ENCODE data around the gene BHLHA9.

DNA sequence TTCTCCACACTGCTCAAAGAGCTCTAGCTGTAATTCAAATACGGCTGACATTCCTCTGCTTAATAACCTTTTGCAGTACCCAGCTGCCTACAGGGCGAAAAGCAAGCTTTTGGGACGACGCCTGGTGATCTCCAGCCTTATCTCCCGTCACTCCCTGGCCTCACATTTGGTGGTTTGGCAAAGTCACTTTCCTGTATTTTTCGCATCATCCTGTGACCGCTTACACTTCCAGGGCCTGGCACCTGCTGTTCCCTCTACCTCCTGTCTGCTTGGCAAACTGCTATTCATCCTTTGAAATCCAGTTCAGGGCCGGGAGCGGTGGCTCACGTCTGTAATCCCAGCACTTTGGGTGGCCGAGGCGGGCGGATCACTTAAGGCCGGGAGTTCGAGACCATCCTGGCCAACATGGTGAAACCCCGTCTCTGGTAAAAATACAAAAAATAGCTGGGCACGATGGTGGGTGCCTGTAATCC, 2.7 kb upstream of the BHLHA9 start:
- TF ChIP-seq, protein P1, sequence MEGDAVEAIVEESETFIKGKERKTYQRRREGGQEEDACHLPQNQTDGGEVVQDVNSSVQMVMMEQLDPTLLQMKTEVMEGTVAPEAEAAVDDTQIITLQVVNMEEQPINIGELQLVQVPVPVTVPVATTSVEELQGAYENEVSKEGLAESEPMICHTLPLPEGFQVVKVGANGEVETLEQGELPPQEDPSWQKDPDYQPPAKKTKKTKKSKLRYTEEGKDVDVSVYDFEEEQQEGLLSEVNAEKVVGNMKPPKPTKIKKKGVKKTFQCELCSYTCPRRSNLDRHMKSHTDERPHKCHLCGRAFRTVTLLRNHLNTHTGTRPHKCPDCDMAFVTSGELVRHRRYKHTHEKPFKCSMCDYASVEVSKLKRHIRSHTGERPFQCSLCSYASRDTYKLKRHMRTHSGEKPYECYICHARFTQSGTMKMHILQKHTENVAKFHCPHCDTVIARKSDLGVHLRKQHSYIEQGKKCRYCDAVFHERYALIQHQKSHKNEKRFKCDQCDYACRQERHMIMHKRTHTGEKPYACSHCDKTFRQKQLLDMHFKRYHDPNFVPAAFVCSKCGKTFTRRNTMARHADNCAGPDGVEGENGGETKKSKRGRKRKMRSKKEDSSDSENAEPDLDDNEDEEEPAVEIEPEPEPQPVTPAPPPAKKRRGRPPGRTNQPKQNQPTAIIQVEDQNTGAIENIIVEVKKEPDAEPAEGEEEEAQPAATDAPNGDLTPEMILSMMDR (IDR thresholded peaks at IDR 0.05), result no peak
- no peak for TF ChIP-seq NFYB (CRISPR knock-in tag; conservative IDR thresholded peaks at IDR 0.05; ENCODE audit: low read depth)
- TF ChIP-seq, protein P2, sequence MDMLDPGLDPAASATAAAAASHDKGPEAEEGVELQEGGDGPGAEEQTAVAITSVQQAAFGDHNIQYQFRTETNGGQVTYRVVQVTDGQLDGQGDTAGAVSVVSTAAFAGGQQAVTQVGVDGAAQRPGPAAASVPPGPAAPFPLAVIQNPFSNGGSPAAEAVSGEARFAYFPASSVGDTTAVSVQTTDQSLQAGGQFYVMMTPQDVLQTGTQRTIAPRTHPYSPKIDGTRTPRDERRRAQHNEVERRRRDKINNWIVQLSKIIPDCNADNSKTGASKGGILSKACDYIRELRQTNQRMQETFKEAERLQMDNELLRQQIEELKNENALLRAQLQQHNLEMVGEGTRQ (CRISPR knock-in tag; IDR thresholded peaks at IDR 0.05), result no peak

Measured in WTC11 (cell line).